Parathyroid adenoma (tissue), 2 donors: ENCODE results near the gene CCR4.
"Not testable (repeated sequence)": the region's sequence is repeated elsewhere in the genome, so short reads cannot be mapped to it uniquely, and the experiment has no call there.

Experiments used
- H2AFZ ChIP-seq: fragments of 300-600 bp; sonication (generic); one replicate; pipeline ENCODE4 v1.7.0; 2017; ENCODE audit warnings: antibody characterized with exemption, mild to moderate bottlenecking
- H3K27ac ChIP-seq: fragments of 300-600 bp; sonication (generic); one replicate; pipeline ENCODE4 v1.7.0; 2017
- H3K27me3 ChIP-seq: fragments of 300-600 bp; sonication (generic); one replicate; pipeline ENCODE4 v1.7.0; 2017; ENCODE audit warnings: low read length; ENCODE audit not compliant: control insufficient read depth, insufficient read depth
- H3K36me3 ChIP-seq: fragments of 300-600 bp; sonication (generic); one replicate; pipeline ENCODE4 v1.7.0; 2017; ENCODE audit warnings: low read length; ENCODE audit not compliant: control insufficient read depth, insufficient read depth
- H3K4me1 ChIP-seq: fragments of 300-600 bp; sonication (generic); one replicate; pipeline ENCODE4 v1.7.0; 2017; ENCODE audit warnings: control low read depth
- H3K4me2 ChIP-seq: fragments of 300-600 bp; sonication (generic); one replicate; pipeline ENCODE4 v1.7.0; 2017; ENCODE audit warnings: low read length
- H3K4me3 ChIP-seq: fragments of 300-600 bp; sonication (generic); one replicate; pipeline ENCODE4 v1.7.0; 2017; ENCODE audit warnings: low read depth, low read length
- H3K79me2 ChIP-seq: fragments of 300-600 bp; sonication (generic); one replicate; pipeline ENCODE4 v1.7.0; 2017; ENCODE audit warnings: control low read depth
- H3K9ac ChIP-seq: fragments of 300-600 bp; sonication (generic); one replicate; pipeline ENCODE4 v1.7.0; 2017; ENCODE audit warnings: mild to moderate bottlenecking
- H3K9me3 ChIP-seq: fragments of 300-600 bp; sonication (generic); one replicate; pipeline ENCODE4 v1.7.0; 2017; ENCODE audit warnings: low read length; ENCODE audit not compliant: control insufficient read depth
- TF ChIP-seq, protein P1 (sequence below): fragments of 300-600 bp; sonication (generic); IDR thresholded peaks from one replicate; pipeline ENCODE4 v1.7.0; 2017; ENCODE audit warnings: antibody characterized with exemption, mild to moderate bottlenecking
- donor health status: primary hyperparathyroidism.

CCR4 gene

DNA sequence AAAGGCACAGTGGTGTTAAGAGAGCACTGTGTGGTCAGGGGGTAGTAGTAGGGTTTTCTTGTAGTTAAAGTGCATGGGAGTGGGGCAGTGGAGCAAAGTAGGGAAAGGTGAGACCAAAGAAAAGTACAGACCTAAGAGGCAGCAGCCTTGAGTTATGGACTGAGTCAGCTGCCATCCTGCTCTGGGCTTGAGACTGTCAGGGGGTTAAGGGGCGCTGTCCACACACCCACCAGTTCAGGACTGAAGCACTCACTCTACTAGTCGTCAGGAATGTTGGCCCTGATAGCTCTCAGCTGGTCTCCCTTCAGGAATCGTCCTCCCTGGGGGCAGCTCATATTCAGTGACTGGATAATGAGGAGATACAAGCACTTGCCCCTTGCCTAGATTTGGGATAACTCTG is 7.9 kb downstream of the CCR4 start:
- H3K9ac ChIP-seq, result no peak overlapping the region
- TF ChIP-seq, protein P1, sequence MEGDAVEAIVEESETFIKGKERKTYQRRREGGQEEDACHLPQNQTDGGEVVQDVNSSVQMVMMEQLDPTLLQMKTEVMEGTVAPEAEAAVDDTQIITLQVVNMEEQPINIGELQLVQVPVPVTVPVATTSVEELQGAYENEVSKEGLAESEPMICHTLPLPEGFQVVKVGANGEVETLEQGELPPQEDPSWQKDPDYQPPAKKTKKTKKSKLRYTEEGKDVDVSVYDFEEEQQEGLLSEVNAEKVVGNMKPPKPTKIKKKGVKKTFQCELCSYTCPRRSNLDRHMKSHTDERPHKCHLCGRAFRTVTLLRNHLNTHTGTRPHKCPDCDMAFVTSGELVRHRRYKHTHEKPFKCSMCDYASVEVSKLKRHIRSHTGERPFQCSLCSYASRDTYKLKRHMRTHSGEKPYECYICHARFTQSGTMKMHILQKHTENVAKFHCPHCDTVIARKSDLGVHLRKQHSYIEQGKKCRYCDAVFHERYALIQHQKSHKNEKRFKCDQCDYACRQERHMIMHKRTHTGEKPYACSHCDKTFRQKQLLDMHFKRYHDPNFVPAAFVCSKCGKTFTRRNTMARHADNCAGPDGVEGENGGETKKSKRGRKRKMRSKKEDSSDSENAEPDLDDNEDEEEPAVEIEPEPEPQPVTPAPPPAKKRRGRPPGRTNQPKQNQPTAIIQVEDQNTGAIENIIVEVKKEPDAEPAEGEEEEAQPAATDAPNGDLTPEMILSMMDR, result no peak

DNA sequence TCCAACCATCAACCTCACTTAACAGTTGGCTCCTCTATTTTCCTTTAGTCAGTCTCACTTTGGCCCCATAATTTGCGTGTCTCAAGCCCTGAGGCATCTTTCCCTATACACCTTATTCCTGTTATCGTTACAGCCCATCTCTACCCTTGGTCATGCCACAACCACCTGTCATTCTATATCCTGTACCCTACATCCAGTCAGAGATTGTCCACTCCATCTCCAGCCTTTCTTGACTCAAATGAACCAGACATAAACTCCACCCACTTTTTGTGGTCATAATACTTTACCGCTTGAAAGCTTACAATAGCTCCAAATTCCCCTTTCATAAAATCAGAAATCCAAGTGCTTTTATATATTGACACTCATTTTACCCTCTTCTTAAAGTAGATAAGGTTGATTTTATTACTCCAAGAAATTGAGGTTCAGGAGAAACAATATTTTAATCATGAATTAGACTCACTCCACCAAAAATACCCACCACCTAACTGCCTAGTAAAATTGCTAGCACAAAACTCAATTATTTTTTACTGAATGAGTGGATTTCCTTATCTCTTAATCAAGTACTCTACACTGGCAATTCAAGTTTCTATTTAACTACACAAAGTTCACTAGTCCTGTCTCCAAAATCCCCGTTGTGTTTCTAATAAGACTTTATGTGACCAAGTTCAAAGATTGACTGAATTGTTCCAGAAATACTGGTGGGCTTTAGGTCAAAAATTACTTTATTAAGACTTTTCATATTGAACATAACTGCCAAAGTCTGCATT is 9.1 kb downstream of the CCR4 start:
- peaks cover 9% of the 10 kb centered on the region for H3K4me1 ChIP-seq
- H3K27me3 ChIP-seq, result no peaks in the 10 kb centered on the region
- no peak overlapping the region for H3K9ac ChIP-seq
- no peaks in the 10 kb centered on the region for H3K9me3 ChIP-seq
- no peak overlapping the region for H3K4me3 ChIP-seq
- H2AFZ ChIP-seq, result peak overlapping the region; percentile 61
- H3K27ac ChIP-seq, result peak overlapping the region; percentile 25
- TF ChIP-seq, protein P1, result no peak
- H3K36me3 ChIP-seq, result no peaks in the 10 kb centered on the region
- no peak overlapping the region for H3K4me2 ChIP-seq
- no peaks in the 10 kb centered on the region for H3K79me2 ChIP-seq

More for the DNA sequence above, 7.9 kb downstream of the CCR4 start:
- no peaks in the 10 kb centered on the region for H3K27me3 ChIP-seq
- H3K36me3 ChIP-seq, result no peaks in the 10 kb centered on the region
- H3K27ac ChIP-seq, result no peak overlapping the region
- H3K79me2 ChIP-seq, result no peaks in the 10 kb centered on the region
- H2AFZ ChIP-seq, result no peak overlapping the region
- no peak overlapping the region for H3K4me2 ChIP-seq
- H3K4me3 ChIP-seq, result no peak overlapping the region
- peaks cover 9% of the 10 kb centered on the region for H3K4me1 ChIP-seq
- no peaks in the 10 kb centered on the region for H3K9me3 ChIP-seq

DNA sequence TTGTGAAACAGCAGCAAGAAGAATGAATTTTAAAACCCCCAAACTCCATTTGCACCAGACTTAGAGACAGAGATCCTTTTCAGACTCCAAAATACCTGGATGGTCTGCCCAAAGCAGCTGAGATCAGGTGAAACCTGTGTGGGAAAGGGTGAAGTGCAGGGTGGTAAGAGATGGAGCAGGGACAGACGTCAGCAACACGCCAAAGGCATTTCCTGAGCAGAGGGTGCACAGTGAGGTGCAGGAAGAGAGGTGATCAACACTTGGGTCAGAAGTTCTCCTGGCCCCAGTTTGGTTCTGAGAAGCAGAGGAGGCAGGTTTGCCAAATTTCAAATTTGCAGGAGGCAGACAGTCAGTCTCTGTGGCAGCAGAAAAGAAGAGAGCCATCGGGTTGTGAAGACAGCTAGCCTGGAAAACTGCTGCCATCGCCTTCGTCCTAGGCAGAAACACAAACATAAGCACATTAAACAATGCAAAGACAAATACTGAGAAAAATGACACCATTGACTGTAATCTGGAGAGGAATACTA is 9.8 kb downstream of the CCR4 start:
- Histone ChIP-seq H3K27me3 (no peaks in the 10 kb centered on the region), H3K4me3 (no peak overlapping the region), H3K79me2 (no peaks in the 10 kb centered on the region), H3K4me2 (no peak overlapping the region), H3K27ac (peak overlapping the region; percentile 25), H3K9ac (no peak overlapping the region), H2AFZ (peak overlapping the region; percentile 61), H3K36me3 (no peaks in the 10 kb centered on the region), H3K4me1 (peaks cover 9% of the 10 kb centered on the region), H3K9me3 (no peaks in the 10 kb centered on the region)
- TF ChIP-seq, protein P1, result no peak

DNA sequence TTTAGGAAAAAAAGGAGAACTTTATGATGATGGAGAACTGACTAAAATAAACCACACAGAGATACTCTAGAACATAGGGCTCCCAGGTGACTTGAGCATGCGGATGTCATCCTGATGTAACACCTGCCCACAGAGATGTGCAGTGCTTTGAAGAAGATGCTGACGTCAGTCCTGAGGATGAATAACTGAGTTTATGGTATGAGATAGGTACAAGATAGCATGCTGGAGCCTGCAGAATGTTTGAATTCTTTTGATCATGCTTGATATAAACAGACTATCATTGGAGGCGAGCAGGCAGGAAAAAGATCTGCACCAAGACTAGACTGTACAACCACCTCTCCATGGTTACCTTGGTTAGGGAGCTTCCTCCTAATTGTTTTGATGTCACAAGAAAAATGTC is 12.4 kb downstream of the CCR4 start:
- peaks cover 9% of the 10 kb centered on the region for H3K4me1 ChIP-seq
- TF ChIP-seq, protein P1, result no peak
- H3K36me3 ChIP-seq, result no peaks in the 10 kb centered on the region
- H3K9ac ChIP-seq, result no peak overlapping the region
- H3K4me3 ChIP-seq, result no peak overlapping the region
- H3K9me3 ChIP-seq, result no peaks in the 10 kb centered on the region
- H3K27me3 ChIP-seq, result no peaks in the 10 kb centered on the region
- no peak overlapping the region for H3K27ac ChIP-seq
- no peak overlapping the region for H3K4me2 ChIP-seq
- H3K79me2 ChIP-seq, result no peaks in the 10 kb centered on the region
- H2AFZ ChIP-seq, result peak overlapping the region; percentile 4

DNA sequence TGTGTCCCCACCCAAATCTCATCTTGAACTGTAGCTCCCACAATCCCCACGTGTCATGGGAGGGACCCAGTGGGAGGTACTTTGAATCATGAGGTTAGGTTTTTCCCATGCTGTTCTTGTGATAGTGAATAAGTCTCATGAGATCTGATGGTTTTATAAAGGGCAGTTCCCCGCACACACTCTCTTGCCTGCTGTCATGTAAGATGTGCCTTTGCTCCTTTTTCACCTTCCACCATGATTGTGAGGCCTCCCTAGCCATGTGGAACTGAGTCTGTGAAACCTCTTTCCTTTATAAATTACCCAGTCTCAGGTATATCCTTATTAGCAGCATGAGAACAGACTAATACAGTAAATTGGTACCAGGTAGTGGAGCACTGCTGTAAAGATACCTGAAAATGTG is 13.3 kb downstream of the CCR4 start:
- not testable (repeated sequence) for H3K36me3 ChIP-seq, H3K4me1 ChIP-seq, H3K4me3 ChIP-seq, H3K4me2 ChIP-seq, H3K9me3 ChIP-seq, H3K79me2 ChIP-seq, H3K9ac ChIP-seq, H3K27me3 ChIP-seq, H3K27ac ChIP-seq, H2AFZ ChIP-seq

DNA sequence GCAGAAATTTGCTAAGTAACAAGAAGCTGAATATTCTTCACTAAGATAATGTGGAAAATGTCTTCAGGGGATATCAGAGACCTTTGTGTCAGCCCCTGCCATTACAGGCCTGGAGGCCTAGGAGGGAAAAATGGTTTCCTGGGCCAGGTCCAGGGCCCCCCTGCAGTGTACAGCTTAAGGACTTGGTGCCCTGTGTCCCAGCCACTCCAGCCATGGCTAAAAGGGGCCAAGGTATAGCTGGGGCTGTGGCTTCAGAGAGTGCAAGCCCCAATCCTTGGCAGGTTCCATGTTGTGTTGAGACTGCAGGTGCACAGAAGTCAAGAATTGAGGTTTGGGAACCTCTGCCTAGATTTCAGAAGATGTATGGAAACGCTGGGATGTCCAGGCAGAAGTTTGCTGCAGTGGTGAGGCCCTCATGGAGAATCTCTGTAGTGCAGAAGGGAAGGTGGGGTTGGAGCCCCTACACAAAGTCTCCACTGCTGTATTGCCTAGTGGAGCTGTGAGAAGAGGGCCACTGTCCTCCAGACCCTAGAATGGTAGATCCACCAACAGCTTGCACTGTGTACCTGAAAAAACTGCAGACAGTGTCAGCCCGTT is 14.3 kb downstream of the CCR4 start:
- H3K4me1 ChIP-seq, H3K27me3 ChIP-seq, H2AFZ ChIP-seq, H3K9ac ChIP-seq, H3K4me3 ChIP-seq, H3K36me3 ChIP-seq, H3K79me2 ChIP-seq, H3K9me3 ChIP-seq, H3K4me2 ChIP-seq, H3K27ac ChIP-seq: not testable (repeated sequence)

DNA sequence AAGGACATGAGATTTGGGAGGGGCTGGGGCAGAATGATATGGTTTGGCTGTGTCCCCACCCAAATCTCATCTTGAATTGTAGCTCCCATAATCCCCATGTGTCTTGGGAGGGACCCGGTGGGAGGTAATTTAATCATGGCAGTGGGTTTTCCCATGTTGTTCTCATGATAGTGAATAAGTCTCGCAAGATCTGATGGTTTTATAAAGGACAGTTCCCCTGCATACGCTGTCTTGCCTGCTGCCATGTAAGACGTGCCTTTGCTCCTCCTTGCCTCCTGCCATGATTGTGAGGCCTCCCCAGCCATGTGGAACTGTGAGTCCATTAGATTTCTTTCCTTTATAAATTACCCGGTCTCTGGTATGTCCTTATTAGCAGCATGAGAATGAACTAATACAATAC is 15.2 kb downstream of the CCR4 start:
- H3K4me1 ChIP-seq, result not testable (repeated sequence)

More for the DNA sequence above, 15.2 kb downstream of the CCR4 start:
- H3K9me3 ChIP-seq, H3K36me3 ChIP-seq, H3K9ac ChIP-seq, H3K4me3 ChIP-seq, H3K27me3 ChIP-seq, H3K27ac ChIP-seq, H3K4me2 ChIP-seq, H2AFZ ChIP-seq, H3K79me2 ChIP-seq: not testable (repeated sequence)
